22Rv1 (cell line): Measurements from ENCODE around the gene C2orf72.

ENCODE experiments used
- H3K27ac ChIP-seq: fragments of 450-650 bp; 2 replicates; pipeline ENCODE4 v1.5.1; 2017
- ZFX ChIP-seq: fragments of 450-650 bp; IDR thresholded peaks from 2 replicates; pipeline ENCODE4 v1.6.1; 2017; ENCODE audit warnings: antibody characterized with exemption, borderline replicate concordance
- TF ChIP-seq, protein P1 (sequence below): fragments of 450-650 bp; IDR thresholded peaks from 2 replicates; pipeline ENCODE4 v1.5.1; 2017; ENCODE audit warnings: mild to moderate bottlenecking

C2orf72 gene

GRCh38 chr2:231037202-231037730 is at the start of gene C2orf72:
C2orf72 (plus strand) TSS chr2:231037523; CDS start chr2:231037566, 43 bp downstream.
- H3K27ac ChIP-seq: peak within 1 kb of the TSS; percentile 82
- TF ChIP-seq, protein P1, sequence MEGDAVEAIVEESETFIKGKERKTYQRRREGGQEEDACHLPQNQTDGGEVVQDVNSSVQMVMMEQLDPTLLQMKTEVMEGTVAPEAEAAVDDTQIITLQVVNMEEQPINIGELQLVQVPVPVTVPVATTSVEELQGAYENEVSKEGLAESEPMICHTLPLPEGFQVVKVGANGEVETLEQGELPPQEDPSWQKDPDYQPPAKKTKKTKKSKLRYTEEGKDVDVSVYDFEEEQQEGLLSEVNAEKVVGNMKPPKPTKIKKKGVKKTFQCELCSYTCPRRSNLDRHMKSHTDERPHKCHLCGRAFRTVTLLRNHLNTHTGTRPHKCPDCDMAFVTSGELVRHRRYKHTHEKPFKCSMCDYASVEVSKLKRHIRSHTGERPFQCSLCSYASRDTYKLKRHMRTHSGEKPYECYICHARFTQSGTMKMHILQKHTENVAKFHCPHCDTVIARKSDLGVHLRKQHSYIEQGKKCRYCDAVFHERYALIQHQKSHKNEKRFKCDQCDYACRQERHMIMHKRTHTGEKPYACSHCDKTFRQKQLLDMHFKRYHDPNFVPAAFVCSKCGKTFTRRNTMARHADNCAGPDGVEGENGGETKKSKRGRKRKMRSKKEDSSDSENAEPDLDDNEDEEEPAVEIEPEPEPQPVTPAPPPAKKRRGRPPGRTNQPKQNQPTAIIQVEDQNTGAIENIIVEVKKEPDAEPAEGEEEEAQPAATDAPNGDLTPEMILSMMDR: no peak
- TF ChIP-seq ZFX: no peak

- H3K27ac ChIP-seq: no peak overlapping the region
- no peak for TF ChIP-seq ZFX
- TF ChIP-seq, protein P1: no peak
Measured at GRCh38 chr2:230989731-230990130, 47.6 kb upstream of the C2orf72 start.

GRCh38 chr2:230990131-230990898 is 47.0 kb upstream of the C2orf72 start:
- no peak overlapping the region for H3K27ac ChIP-seq
- TF ChIP-seq ZFX: no peak
- TF ChIP-seq, protein P1: no peak

GRCh38 chr2:230990899-230991150 is 46.5 kb upstream of the C2orf72 start:
- TF ChIP-seq ZFX: no peak
- TF ChIP-seq, protein P1: no peak
- no peak overlapping the region for H3K27ac ChIP-seq

GRCh38 chr2:230991598-230991997 is 45.7 kb upstream of the C2orf72 start:
- no peak for TF ChIP-seq ZFX
- TF ChIP-seq, protein P1: no peak
- no peak overlapping the region for H3K27ac ChIP-seq

DNA sequence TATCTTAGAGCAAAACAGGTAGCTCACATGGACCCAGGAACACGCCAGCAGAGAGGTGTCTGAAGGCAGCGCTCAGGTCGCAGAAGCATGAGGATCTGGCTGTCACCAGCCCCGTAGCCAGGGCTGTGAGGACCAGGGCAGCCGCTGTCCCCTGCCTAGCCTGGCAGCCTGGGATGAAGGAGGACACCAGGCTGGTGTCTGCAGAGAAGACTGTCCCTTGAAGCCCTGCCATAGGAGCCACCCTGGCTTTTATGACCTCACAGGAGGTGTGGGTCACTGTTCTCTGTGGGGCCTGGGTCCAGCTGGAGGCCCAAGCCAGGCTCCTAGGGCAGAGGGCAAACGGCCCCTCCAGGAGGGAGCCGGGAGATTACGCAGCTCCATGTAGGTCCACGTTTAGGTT is 41.5 kb upstream of the C2orf72 start, which contains the start of gene SPATA3:
Gene SPATA3, plus strand, starts transcription at position 301 of the 400 bp plus-strand sequence. CDS start 113 bp downstream, outside the sequence.
- no peak within 1 kb of the TSS for H3K27ac ChIP-seq
- TF ChIP-seq, protein P1: no peak
- no peak for TF ChIP-seq ZFX

DNA sequence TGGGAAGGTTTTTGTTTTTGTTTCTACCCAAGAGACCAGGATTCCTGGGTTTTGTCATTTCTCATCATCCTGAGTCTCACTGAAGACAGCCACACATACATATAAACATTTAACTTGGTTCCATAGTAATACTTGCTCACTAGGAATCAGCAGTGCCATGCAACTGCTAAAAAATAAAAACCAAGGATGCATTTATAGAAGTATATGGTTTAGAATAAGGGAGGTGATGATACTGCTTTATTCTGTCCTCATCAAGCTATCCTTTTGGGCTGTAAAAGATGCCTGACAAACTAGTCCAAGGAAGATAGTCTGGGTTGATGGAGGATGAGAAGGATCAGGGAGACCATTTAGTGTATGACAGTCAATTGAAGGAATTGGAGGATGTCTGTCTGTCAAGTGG is 40.7 kb upstream of the C2orf72 start:
- H3K27ac ChIP-seq: no peak overlapping the region
- TF ChIP-seq ZFX: no peak
- TF ChIP-seq, protein P1: no peak
